ENCODE results near the gene SCAMP4. TPM values are rescaled to one million over a fixed set of nuclear protein-coding genes. Genes with fewer than 3 reads are reported as not detected.
A peak's percentile ranks its signal among the peaks of the same experiment; 100 is the strongest.

SCAMP4 gene
- total and polyA plus RNA-seq, 2 of the 13 experiments (the other 11 are each of a cell fraction or from before 2014, with no cell fraction given): 10.7 to 13.7 TPM

- TF ChIP-seq, protein P1, sequence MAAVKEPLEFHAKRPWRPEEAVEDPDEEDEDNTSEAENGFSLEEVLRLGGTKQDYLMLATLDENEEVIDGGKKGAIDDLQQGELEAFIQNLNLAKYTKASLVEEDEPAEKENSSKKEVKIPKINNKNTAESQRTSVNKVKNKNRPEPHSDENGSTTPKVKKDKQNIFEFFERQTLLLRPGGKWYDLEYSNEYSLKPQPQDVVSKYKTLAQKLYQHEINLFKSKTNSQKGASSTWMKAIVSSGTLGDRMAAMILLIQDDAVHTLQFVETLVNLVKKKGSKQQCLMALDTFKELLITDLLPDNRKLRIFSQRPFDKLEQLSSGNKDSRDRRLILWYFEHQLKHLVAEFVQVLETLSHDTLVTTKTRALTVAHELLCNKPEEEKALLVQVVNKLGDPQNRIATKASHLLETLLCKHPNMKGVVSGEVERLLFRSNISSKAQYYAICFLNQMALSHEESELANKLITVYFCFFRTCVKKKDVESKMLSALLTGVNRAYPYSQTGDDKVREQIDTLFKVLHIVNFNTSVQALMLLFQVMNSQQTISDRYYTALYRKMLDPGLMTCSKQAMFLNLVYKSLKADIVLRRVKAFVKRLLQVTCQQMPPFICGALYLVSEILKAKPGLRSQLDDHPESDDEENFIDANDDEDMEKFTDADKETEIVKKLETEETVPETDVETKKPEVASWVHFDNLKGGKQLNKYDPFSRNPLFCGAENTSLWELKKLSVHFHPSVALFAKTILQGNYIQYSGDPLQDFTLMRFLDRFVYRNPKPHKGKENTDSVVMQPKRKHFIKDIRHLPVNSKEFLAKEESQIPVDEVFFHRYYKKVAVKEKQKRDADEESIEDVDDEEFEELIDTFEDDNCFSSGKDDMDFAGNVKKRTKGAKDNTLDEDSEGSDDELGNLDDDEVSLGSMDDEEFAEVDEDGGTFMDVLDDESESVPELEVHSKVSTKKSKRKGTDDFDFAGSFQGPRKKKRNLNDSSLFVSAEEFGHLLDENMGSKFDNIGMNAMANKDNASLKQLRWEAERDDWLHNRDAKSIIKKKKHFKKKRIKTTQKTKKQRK (IDR thresholded peaks at IDR 0.05; ENCODE audit: low read length): no peak
- TF ChIP-seq SMARCE1 (IDR thresholded peaks at IDR 0.05; ENCODE audit: borderline replicate concordance) (no peak), HOXA5 (CRISPR knock-in tag; IDR thresholded peaks at IDR 0.05) (no peak), ZNF703 (CRISPR knock-in tag; IDR thresholded peaks at IDR 0.05; ENCODE audit: borderline replicate concordance) (no peak), AGO1 (IDR thresholded peaks at IDR 0.05; ENCODE audit: low read depth, low read length, poor library complexity, severe bottlenecking) (no peak), KLF15 (CRISPR knock-in tag; IDR thresholded peaks at IDR 0.05; ENCODE audit: borderline replicate concordance) (no peak), ZNF354B (CRISPR knock-in tag; IDR thresholded peaks at IDR 0.05) (no peak), SP4 (CRISPR knock-in tag; IDR thresholded peaks at IDR 0.05) (no peak), ZNF605 (CRISPR knock-in tag; IDR thresholded peaks at IDR 0.05) (0 out of 2 replicates have a peak, but pooled peaks have one; percentile 43), MAFF (IDR thresholded peaks at IDR 0.05; ENCODE audit: low read depth, low read length) (peak; percentile 83), SP1 (IDR thresholded peaks at IDR 0.05) (no peak), SP1 (CRISPR knock-in tag; IDR thresholded peaks at IDR 0.05) (0 out of 2 replicates have a peak, but pooled peaks have one; percentile 37), ZSCAN9 (CRISPR knock-in tag; IDR thresholded peaks at IDR 0.05; ENCODE audit: borderline replicate concordance) (no peak), SKI (IDR thresholded peaks at IDR 0.05; ENCODE audit: partially characterized antibody) (no peak), GABPA (IDR thresholded peaks at IDR 0.05; ENCODE audit: low read depth, low read length) (no peak), GABPA (CRISPR knock-in tag; IDR thresholded peaks at IDR 0.05; ENCODE audit: low read depth) (peak; percentile 27), ZNF263 (CRISPR knock-in tag; IDR thresholded peaks at IDR 0.05) (no peak), ZNF839 (CRISPR knock-in tag; IDR thresholded peaks at IDR 0.05; ENCODE audit: borderline replicate concordance) (no peak), TMF1 (CRISPR knock-in tag; IDR thresholded peaks at IDR 0.05; ENCODE audit: low read depth) (no peak)
- TF ChIP-seq, protein P2, sequence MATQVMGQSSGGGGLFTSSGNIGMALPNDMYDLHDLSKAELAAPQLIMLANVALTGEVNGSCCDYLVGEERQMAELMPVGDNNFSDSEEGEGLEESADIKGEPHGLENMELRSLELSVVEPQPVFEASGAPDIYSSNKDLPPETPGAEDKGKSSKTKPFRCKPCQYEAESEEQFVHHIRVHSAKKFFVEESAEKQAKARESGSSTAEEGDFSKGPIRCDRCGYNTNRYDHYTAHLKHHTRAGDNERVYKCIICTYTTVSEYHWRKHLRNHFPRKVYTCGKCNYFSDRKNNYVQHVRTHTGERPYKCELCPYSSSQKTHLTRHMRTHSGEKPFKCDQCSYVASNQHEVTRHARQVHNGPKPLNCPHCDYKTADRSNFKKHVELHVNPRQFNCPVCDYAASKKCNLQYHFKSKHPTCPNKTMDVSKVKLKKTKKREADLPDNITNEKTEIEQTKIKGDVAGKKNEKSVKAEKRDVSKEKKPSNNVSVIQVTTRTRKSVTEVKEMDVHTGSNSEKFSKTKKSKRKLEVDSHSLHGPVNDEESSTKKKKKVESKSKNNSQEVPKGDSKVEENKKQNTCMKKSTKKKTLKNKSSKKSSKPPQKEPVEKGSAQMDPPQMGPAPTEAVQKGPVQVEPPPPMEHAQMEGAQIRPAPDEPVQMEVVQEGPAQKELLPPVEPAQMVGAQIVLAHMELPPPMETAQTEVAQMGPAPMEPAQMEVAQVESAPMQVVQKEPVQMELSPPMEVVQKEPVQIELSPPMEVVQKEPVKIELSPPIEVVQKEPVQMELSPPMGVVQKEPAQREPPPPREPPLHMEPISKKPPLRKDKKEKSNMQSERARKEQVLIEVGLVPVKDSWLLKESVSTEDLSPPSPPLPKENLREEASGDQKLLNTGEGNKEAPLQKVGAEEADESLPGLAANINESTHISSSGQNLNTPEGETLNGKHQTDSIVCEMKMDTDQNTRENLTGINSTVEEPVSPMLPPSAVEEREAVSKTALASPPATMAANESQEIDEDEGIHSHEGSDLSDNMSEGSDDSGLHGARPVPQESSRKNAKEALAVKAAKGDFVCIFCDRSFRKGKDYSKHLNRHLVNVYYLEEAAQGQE (IDR thresholded peaks at IDR 0.05; ENCODE audit: borderline replicate concordance in 1 of 2, low read depth in 1 of 2, low read length in 2 of 2): no peak
- TF ChIP-seq, protein P3, sequence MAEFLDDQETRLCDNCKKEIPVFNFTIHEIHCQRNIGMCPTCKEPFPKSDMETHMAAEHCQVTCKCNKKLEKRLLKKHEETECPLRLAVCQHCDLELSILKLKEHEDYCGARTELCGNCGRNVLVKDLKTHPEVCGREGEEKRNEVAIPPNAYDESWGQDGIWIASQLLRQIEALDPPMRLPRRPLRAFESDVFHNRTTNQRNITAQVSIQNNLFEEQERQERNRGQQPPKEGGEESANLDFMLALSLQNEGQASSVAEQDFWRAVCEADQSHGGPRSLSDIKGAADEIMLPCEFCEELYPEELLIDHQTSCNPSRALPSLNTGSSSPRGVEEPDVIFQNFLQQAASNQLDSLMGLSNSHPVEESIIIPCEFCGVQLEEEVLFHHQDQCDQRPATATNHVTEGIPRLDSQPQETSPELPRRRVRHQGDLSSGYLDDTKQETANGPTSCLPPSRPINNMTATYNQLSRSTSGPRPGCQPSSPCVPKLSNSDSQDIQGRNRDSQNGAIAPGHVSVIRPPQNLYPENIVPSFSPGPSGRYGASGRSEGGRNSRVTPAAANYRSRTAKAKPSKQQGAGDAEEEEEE (CRISPR knock-in tag; IDR thresholded peaks at IDR 0.05; ENCODE audit: borderline replicate concordance): no peak
- TF ChIP-seq, protein P4, sequence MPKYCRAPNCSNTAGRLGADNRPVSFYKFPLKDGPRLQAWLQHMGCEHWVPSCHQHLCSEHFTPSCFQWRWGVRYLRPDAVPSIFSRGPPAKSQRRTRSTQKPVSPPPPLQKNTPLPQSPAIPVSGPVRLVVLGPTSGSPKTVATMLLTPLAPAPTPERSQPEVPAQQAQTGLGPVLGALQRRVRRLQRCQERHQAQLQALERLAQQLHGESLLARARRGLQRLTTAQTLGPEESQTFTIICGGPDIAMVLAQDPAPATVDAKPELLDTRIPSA (CRISPR knock-in tag; IDR thresholded peaks at IDR 0.05; ENCODE audit: borderline replicate concordance): no peak
Measured at GRCh38 chr19:1935484-1936208, 30.4 kb downstream of the SCAMP4 start (continued).

Data from HepG2 (cell line).